Sigmoid colon (tissue), 4 donors: Measurements from ENCODE around the gene KRT79.

Experiments used
- EP300 ChIP-seq, 4 donors: sonication (generic); formaldehyde crosslinking; IDR thresholded peaks; one replicate each; pipeline ENCODE4 v1.6.1; 2017; ENCODE audit warnings: antibody characterized with exemption in 4 of 4
- POLR2A ChIP-seq, 2 donors: fragments of 450-650 bp; IDR thresholded peaks; one replicate each; pipeline ENCODE4 v1.6.1; 2016; ENCODE audit warnings: antibody characterized with exemption in 2 of 2, mild to moderate bottlenecking in 2 of 2, moderate library complexity in 2 of 2
- TF ChIP-seq, protein P1 (sequence below), 4 experiments: fragments of 450-650 bp in 3 of 4; fragments of 200-600 bp in 1 of 4; IDR thresholded peaks; one replicate each; pipeline ENCODE4 v1.5.1; 2016 to 2019; ENCODE audit warnings: antibody characterized with exemption in 4 of 4, mild to moderate bottlenecking in 3 of 4, moderate library complexity in 2 of 4

DNA sequence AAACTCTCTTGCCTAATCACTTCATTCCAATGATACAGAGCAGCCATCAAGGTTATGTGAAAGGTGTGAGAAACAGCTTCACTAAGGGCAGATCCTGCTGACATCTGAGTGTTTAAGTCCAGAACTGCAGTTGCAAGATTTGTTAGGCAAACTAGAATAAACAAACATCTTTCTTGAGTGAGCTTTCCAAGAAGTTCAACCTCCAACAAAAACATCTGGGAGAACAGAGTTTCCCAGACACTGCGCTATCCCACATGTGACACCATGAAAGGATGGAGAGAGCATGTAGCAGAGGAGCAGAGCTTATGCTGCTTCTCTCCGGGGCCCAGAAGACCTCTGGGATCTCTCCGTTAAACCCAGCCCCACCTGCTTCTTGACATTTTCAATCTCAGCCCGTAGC is 62.6 kb downstream of the KRT79 start:
- TF ChIP-seq, protein P1, sequence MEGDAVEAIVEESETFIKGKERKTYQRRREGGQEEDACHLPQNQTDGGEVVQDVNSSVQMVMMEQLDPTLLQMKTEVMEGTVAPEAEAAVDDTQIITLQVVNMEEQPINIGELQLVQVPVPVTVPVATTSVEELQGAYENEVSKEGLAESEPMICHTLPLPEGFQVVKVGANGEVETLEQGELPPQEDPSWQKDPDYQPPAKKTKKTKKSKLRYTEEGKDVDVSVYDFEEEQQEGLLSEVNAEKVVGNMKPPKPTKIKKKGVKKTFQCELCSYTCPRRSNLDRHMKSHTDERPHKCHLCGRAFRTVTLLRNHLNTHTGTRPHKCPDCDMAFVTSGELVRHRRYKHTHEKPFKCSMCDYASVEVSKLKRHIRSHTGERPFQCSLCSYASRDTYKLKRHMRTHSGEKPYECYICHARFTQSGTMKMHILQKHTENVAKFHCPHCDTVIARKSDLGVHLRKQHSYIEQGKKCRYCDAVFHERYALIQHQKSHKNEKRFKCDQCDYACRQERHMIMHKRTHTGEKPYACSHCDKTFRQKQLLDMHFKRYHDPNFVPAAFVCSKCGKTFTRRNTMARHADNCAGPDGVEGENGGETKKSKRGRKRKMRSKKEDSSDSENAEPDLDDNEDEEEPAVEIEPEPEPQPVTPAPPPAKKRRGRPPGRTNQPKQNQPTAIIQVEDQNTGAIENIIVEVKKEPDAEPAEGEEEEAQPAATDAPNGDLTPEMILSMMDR (IDR thresholded peaks at IDR 0.05) = no peak
- TF ChIP-seq POLR2A (IDR thresholded peaks at IDR 0.05) = no peak
- TF ChIP-seq EP300 (IDR thresholded peaks at IDR 0.05) = no peak
